Astrocyte (in vitro differentiated cells and primary cell): ENCODE measurements around the gene CLEC2A. TPM values are rescaled to one million over a fixed set of nuclear protein-coding genes. Genes with fewer than 3 reads are reported as not detected.

Experiments
- DNase-seq: peaks from one replicate; pipeline ENCODE4 v3.0.0-alpha.2; 2010; ENCODE audit warnings: low read depth
- FAIRE-seq: peaks from 2 replicates; lab custom pipeline; 2011; peaks lifted over from hg19 to GRCh38; lab: Jason Lieb, UNC
- H2AFZ ChIP-seq: 2 replicates; pipeline ENCODE4 v1.6.0; 2012; ENCODE audit warnings: low read depth, low read length, inconsistent platforms
- H3K27ac ChIP-seq: 2 replicates; pipeline ENCODE4 v1.5.1; 2011; ENCODE audit warnings: low read depth, low read length, inconsistent platforms
- H3K27me3 ChIP-seq: 2 replicates; pipeline ENCODE4 v1.6.0; 2011; ENCODE audit warnings: low read length, inconsistent platforms; ENCODE audit not compliant: insufficient read depth
- H3K36me3 ChIP-seq: 2 replicates; pipeline ENCODE4 v1.5.1; 2011; ENCODE audit warnings: low read length, inconsistent platforms; ENCODE audit not compliant: insufficient read depth
- H3K4me1 ChIP-seq: 2 replicates; pipeline ENCODE4 v1.5.1; 2011; ENCODE audit warnings: low read length, inconsistent platforms; ENCODE audit not compliant: insufficient read depth
- H3K4me2 ChIP-seq: 2 replicates; pipeline ENCODE4 v1.6.0; 2012; ENCODE audit warnings: low read length, inconsistent platforms
- H3K4me3 ChIP-seq: 2 replicates; pipeline ENCODE4 v1.5.1; 2011; ENCODE audit warnings: low read depth, mild to moderate bottlenecking, low read length, inconsistent platforms; ENCODE audit not compliant: insufficient read depth
- H3K79me2 ChIP-seq: 2 replicates; pipeline ENCODE4 v1.6.0; 2012; ENCODE audit warnings: mild to moderate bottlenecking, low read length, inconsistent platforms; ENCODE audit not compliant: insufficient read depth
- H3K9ac ChIP-seq: 2 replicates; pipeline ENCODE4 v1.6.0; 2012; ENCODE audit warnings: mild to moderate bottlenecking, low read length, inconsistent platforms
- H3K9me3 ChIP-seq: 2 replicates; pipeline ENCODE4 v1.5.1; 2012; ENCODE audit warnings: low read depth, mild to moderate bottlenecking, low read length, inconsistent platforms; ENCODE audit not compliant: insufficient read depth
- H4K20me1 ChIP-seq: 2 replicates; pipeline ENCODE4 v1.6.0; 2012; ENCODE audit warnings: low read length, inconsistent platforms; ENCODE audit not compliant: insufficient read depth
- H3K27ac Mint-ChIP-seq: one replicate; pipeline ENCODE4 v1.8.0; 2021; ENCODE audit warnings: mild to moderate bottlenecking, mixed read lengths; ENCODE audit not compliant: unreplicated experiment
- H3K27me3 Mint-ChIP-seq: one replicate; pipeline ENCODE4 v1.8.0; 2021; ENCODE audit warnings: low read depth, mixed read lengths; ENCODE audit not compliant: unreplicated experiment
- H3K36me3 Mint-ChIP-seq: one replicate; pipeline ENCODE4 v1.8.0; 2021; ENCODE audit warnings: low read depth, mixed read lengths; ENCODE audit not compliant: unreplicated experiment
- H3K4me1 Mint-ChIP-seq: one replicate; pipeline ENCODE4 v1.8.0; 2021; ENCODE audit warnings: low read depth, mixed read lengths; ENCODE audit not compliant: unreplicated experiment
- H3K4me3 Mint-ChIP-seq: one replicate; pipeline ENCODE4 v1.8.0; 2021; ENCODE audit warnings: mild to moderate bottlenecking, moderate library complexity, mixed read lengths; ENCODE audit not compliant: unreplicated experiment
- H3K9me3 Mint-ChIP-seq: one replicate; pipeline ENCODE4 v1.8.0; 2021; ENCODE audit warnings: mild to moderate bottlenecking, mixed read lengths; ENCODE audit not compliant: unreplicated experiment
- EZH2 ChIP-seq: IDR thresholded peaks from 2 replicates; pipeline ENCODE4 v1.6.1; 2012; ENCODE audit warnings: mild to moderate bottlenecking, low read length, inconsistent platforms; ENCODE audit not compliant: insufficient read depth
- total RNA-seq: library from RNA; stranded (reverse); gene quantifications from 2 replicates; pipeline ENCODE4 v1.2.1, GENCODE V29; 2021
- TF ChIP-seq, protein P1 (sequence below): IDR thresholded peaks from 2 replicates; pipeline ENCODE4 v1.5.1; 2011; ENCODE audit warnings: low read depth, mild to moderate bottlenecking, inconsistent platforms, low read length, moderate library complexity; ENCODE audit not compliant: insufficient read depth

CLEC2A gene
- total RNA-seq, 1 donor from 2014 or later = 0.84 TPM

DNA sequence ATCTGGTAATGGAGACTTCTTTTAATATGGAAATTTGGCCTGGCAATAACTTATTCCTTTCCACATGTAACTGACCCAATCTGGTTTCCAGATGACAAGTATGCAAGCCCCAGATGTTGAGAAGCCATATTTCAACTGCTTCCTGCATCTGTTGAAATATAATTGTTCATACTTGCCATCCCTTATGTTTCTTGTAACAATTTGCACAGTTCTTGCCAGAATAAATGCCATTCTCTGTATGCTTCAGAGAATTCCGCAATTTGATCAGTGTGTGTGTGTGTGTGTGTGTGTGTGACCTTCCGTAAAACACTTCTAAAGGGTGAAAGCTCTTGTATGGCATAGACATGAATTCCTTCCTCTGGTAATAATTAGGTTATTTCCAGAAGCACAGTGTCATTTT lies 1.8 kb upstream of the CLEC2A start:
- Mint-ChIP-seq H3K27ac (no peak overlapping the region), H3K27me3 (no peaks in the 10 kb centered on the region), H3K36me3 (no peaks in the 10 kb centered on the region), H3K9me3 (no peaks in the 10 kb centered on the region), H3K4me1 (no peaks in the 10 kb centered on the region), H3K4me3 (no peak overlapping the region)
- no peak for DNase-seq
- no peak overlapping the region for H3K27ac ChIP-seq
- no peak overlapping the region for H2AFZ ChIP-seq
- H3K4me1 ChIP-seq = no peaks in the 10 kb centered on the region
- H3K4me2 ChIP-seq = no peak overlapping the region
- no peaks in the 10 kb centered on the region for H3K36me3 ChIP-seq
- no peaks in the 10 kb centered on the region for H3K9me3 ChIP-seq
- no peak overlapping the region for H3K4me3 ChIP-seq
- H3K27me3 ChIP-seq = peaks cover 3% of the 10 kb centered on the region
- no peaks in the 10 kb centered on the region for H4K20me1 ChIP-seq
- H3K79me2 ChIP-seq = no peaks in the 10 kb centered on the region
- H3K9ac ChIP-seq = no peak overlapping the region
- FAIRE-seq = no peak
- TF ChIP-seq EZH2 = no peak
- TF ChIP-seq, protein P1, sequence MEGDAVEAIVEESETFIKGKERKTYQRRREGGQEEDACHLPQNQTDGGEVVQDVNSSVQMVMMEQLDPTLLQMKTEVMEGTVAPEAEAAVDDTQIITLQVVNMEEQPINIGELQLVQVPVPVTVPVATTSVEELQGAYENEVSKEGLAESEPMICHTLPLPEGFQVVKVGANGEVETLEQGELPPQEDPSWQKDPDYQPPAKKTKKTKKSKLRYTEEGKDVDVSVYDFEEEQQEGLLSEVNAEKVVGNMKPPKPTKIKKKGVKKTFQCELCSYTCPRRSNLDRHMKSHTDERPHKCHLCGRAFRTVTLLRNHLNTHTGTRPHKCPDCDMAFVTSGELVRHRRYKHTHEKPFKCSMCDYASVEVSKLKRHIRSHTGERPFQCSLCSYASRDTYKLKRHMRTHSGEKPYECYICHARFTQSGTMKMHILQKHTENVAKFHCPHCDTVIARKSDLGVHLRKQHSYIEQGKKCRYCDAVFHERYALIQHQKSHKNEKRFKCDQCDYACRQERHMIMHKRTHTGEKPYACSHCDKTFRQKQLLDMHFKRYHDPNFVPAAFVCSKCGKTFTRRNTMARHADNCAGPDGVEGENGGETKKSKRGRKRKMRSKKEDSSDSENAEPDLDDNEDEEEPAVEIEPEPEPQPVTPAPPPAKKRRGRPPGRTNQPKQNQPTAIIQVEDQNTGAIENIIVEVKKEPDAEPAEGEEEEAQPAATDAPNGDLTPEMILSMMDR = no peak

DNA sequence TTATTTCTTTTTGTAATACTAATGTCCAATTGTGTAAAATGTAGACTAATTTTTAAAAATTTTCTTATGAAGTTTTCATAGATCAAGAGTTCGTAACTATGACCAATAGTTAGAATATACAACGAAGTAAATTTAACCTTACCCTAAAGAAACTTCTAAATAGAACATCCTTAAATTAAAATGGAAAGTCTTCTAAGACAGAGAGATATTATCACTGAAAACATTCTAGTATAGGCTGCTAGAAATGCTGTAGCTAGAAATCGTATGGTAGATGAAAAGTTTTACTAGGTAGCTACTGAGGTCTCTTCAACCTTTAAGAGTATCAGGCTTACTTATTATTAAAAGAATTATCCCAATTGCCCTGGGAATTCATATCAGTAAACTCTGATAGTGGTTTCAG lies 925 bp downstream of the CLEC2A start:
- TF ChIP-seq EZH2 = no peak
- TF ChIP-seq, protein P1 = no peak
- Histone ChIP-seq H3K79me2 (no peaks in the 10 kb centered on the region), H3K9ac (no peak overlapping the region), H3K9me3 (no peaks in the 10 kb centered on the region), H3K4me2 (no peak overlapping the region), H3K4me3 (no peak overlapping the region), H4K20me1 (no peaks in the 10 kb centered on the region), H3K4me1 (no peaks in the 10 kb centered on the region), H2AFZ (no peak overlapping the region), H3K36me3 (no peaks in the 10 kb centered on the region), H3K27ac (no peak overlapping the region), H3K27me3 (peaks cover 3% of the 10 kb centered on the region)
- Mint-ChIP-seq H3K4me3 (no peak overlapping the region), H3K27me3 (no peaks in the 10 kb centered on the region), H3K27ac (no peak overlapping the region), H3K4me1 (peaks cover 5% of the 10 kb centered on the region), H3K9me3 (no peaks in the 10 kb centered on the region), H3K36me3 (no peaks in the 10 kb centered on the region)
- DNase-seq = no peak
- no peak for FAIRE-seq

DNA sequence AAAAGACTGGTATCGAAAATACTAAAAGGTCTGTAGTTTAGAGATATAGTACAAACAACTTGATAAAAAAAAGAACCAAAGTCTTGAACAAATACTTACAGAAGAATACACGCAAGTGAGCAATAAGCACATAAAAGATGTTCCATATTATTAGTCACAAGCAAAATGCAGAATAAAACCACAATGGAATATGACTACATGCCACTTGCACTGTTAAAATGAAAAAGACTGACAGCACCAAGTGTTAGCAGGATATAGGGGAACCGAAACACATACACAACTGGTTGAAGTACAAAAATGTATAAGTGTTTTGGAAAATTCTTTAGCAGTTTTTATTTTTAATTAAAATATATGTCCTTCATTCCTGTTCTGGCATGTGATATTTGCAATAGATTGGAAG lies 3.6 kb downstream of the CLEC2A start:
- H3K79me2 ChIP-seq = no peaks in the 10 kb centered on the region
- DNase-seq (no peak), FAIRE-seq (no peak)
- H3K27ac ChIP-seq = no peak overlapping the region
- no peak overlapping the region for H3K9ac ChIP-seq
- H4K20me1 ChIP-seq = no peaks in the 10 kb centered on the region
- no peaks in the 10 kb centered on the region for H3K9me3 Mint-ChIP-seq
- no peaks in the 10 kb centered on the region for H3K27me3 Mint-ChIP-seq
- H3K4me1 Mint-ChIP-seq = peaks cover 9% of the 10 kb centered on the region
- H3K27ac Mint-ChIP-seq = no peak overlapping the region
- H3K4me2 ChIP-seq = no peak overlapping the region
- H3K4me3 Mint-ChIP-seq = no peak overlapping the region
- no peak overlapping the region for H3K4me3 ChIP-seq
- H3K36me3 ChIP-seq = no peaks in the 10 kb centered on the region
- H3K36me3 Mint-ChIP-seq = no peaks in the 10 kb centered on the region
- no peak for TF ChIP-seq EZH2
- TF ChIP-seq, protein P1 = no peak
- H3K4me1 ChIP-seq = no peaks in the 10 kb centered on the region
- H3K9me3 ChIP-seq = no peaks in the 10 kb centered on the region
- no peak overlapping the region for H2AFZ ChIP-seq
- H3K27me3 ChIP-seq = peaks cover 3% of the 10 kb centered on the region
